NCI-H446 (cell line): ENCODE data around the gene PKDREJ.

ENCODE experiments used
- DNase-seq, 2 experiments: peaks; one replicate each; lab custom pipeline; 2025; lab: John Stamatoyannopoulos, UW

PKDREJ gene

GRCh38 chr22:46234969-46235368 lies 28.2 kb downstream of the PKDREJ start:
- DNase-seq, result no peak

GRCh38 chr22:46233231-46233630 lies 29.9 kb downstream of the PKDREJ start:
- peak in 1 of 2 experiments; percentile 48 for DNase-seq

- DNase-seq, result no peak
Observed at GRCh38 chr22:46230262-46230901, 32.8 kb downstream of the PKDREJ start.

- no peak for DNase-seq
Observed at GRCh38 chr22:46229701-46230100, 33.4 kb downstream of the PKDREJ start.

- DNase-seq, result no peak
Observed at GRCh38 chr22:46226577-46226976, 36.6 kb downstream of the PKDREJ start.

- no peak for DNase-seq
Observed at GRCh38 chr22:46225631-46226030, 37.5 kb downstream of the PKDREJ start.

- no peak for DNase-seq
Observed at GRCh38 chr22:46224898-46225290, 38.2 kb downstream of the PKDREJ start.

GRCh38 chr22:46224044-46224897 lies 38.9 kb downstream of the PKDREJ start:
- no peak for DNase-seq

- no peak for DNase-seq
Observed at GRCh38 chr22:46220921-46221320, 42.2 kb downstream of the PKDREJ start.

- no peak for DNase-seq
Observed at GRCh38 chr22:46219636-46220035, 43.5 kb downstream of the PKDREJ start.

- DNase-seq, result no peak
Observed at GRCh38 chr22:46214616-46215015, 48.5 kb downstream of the PKDREJ start.

GRCh38 chr22:46214149-46214548 lies 49.0 kb downstream of the PKDREJ start:
- no peak for DNase-seq

- DNase-seq, result no peak
Observed at GRCh38 chr22:46213052-46213451, 50.1 kb downstream of the PKDREJ start.

- DNase-seq, result no peak
Observed at GRCh38 chr22:46212195-46212594, 50.9 kb downstream of the PKDREJ start.

GRCh38 chr22:46209262-46209661 lies 53.9 kb downstream of the PKDREJ start:
- DNase-seq, result no peak
